Common myeloid progenitor, CD34-positive (primary cell): Measurements from ENCODE around the gene RXRB.

Experiments used
- CTCF ChIA-PET: fragments of 350-600 bp; sonication (Branson Sonifier 250); formaldehyde crosslinking; loops from one replicate; lab custom pipeline; 2021; ENCODE audit warnings: antibody characterized with exemption; lab: Charles Lee
- POLR2A ChIA-PET: fragments of 350-600 bp; sonication (Branson Sonifier 250); formaldehyde crosslinking; loops from one replicate; lab custom pipeline; 2021; ENCODE audit warnings: antibody characterized with exemption; lab: Charles Lee
- DNase-seq, 3 donors: peaks; one replicate each; pipeline versions ENCODE4 v3.0.0 to v3.0.0-alpha.2; 2013
- H3K27ac ChIP-seq, 2 experiments: 1 replicate in 1 of 2; 2 replicates in 1 of 2; pipeline ENCODE4 v1.7.0; 2013; ENCODE audit warnings: inconsistent platforms in 2 of 2, low read length in 2 of 2, mild to moderate bottlenecking in 2 of 2, low read depth in 1 of 2, moderate library complexity in 1 of 2; ENCODE audit not compliant: severe bottlenecking in 2 of 2, insufficient read depth in 1 of 2, poor library complexity in 1 of 2
- H3K27me3 ChIP-seq, 5 experiments: replicated peaks in 2 of 5; 1 replicate in 3 of 5; 2 replicates in 2 of 5; pipeline versions ENCODE4 v1.6.1 to v1.7.0; 2013; ENCODE audit warnings: low read length in 4 of 5, mild to moderate bottlenecking in 2 of 5, moderate library complexity in 2 of 5, inconsistent platforms in 1 of 5; ENCODE audit not compliant: insufficient read depth in 5 of 5, control insufficient read depth in 4 of 5
- H3K36me3 ChIP-seq, 4 experiments: 1 replicate in 2 of 4; 2 replicates in 2 of 4; pipeline versions ENCODE4 v1.6.1 to v1.7.0; 2013; ENCODE audit warnings: low read length in 3 of 4, control low read depth in 1 of 4, mild to moderate bottlenecking in 1 of 4; ENCODE audit not compliant: control insufficient read depth in 4 of 4, insufficient read depth in 4 of 4
- H3K4me1 ChIP-seq, 4 experiments: 1 replicate in 3 of 4; 2 replicates in 1 of 4; pipeline versions ENCODE4 v1.6.1 to v1.7.1; 2013; ENCODE audit warnings: low read length in 3 of 4, mild to moderate bottlenecking in 3 of 4, control low read depth in 1 of 4, inconsistent platforms in 1 of 4, moderate library complexity in 1 of 4; ENCODE audit not compliant: control insufficient read depth in 4 of 4, insufficient read depth in 4 of 4; ENCODE audit errors: control extremely low read depth in 1 of 4
- H3K4me3 ChIP-seq, 7 experiments: 1 replicate in 4 of 7; 2 replicates in 3 of 7; pipeline versions ENCODE4 v1.5.1 to v1.7.0; 2013; ENCODE audit warnings: mild to moderate bottlenecking in 7 of 7, low read length in 6 of 7, moderate library complexity in 6 of 7, inconsistent platforms in 2 of 7, low read depth in 2 of 7, control low read depth in 1 of 7; ENCODE audit not compliant: insufficient read depth in 4 of 7, control insufficient read depth in 1 of 7; ENCODE audit errors: extremely low read depth in 1 of 7
- H3K9me3 ChIP-seq, 5 experiments: 1 replicate in 4 of 5; 2 replicates in 1 of 5; pipeline versions ENCODE4 v1.6.1 to v1.7.1; 2013; ENCODE audit warnings: low read length in 4 of 5, mild to moderate bottlenecking in 2 of 5, inconsistent platforms in 1 of 5, low read depth in 1 of 5, moderate library complexity in 1 of 5; ENCODE audit not compliant: control insufficient read depth in 4 of 5, insufficient read depth in 2 of 5; ENCODE audit errors: control extremely low read depth in 1 of 5
- whole genome bisulfite sequencing: methylation state at CpG from one replicate; pipeline ENCODE4 v1.1.5; 2013; ENCODE audit not compliant: insufficient coverage; 5-methylcytosine and 5-hydroxymethylcytosine counted together

The RXRB gene

GRCh38 chr6:33168639-33169038 lies 31.8 kb downstream of the RXRB start:
- CTCF ChIA-PET = interaction anchor here (1.5 kb wide), 1 partner anchor 28 kb away, joined by 3 read pairs; no protein-coding TSS in a partner anchor
- no peaks in the 10 kb centered on the region for H3K4me1 ChIP-seq
- no peak overlapping the region for H3K27ac ChIP-seq
- peaks cover 0 to 5% (median 0%) of the 10 kb centered on the region in 5 experiments for H3K27me3 ChIP-seq
- WGBS = 87% methylated on average over 3 of the region's 5 CpGs
- no peak for DNase-seq
- no peaks in the 10 kb centered on the region for H3K9me3 ChIP-seq
- H3K4me3 ChIP-seq = no peak overlapping the region
- POLR2A ChIA-PET = no interaction called here
- no peaks in the 10 kb centered on the region for H3K36me3 ChIP-seq

GRCh38 chr6:33168284-33168601 lies 32.2 kb downstream of the RXRB start:
- H3K27ac ChIP-seq = no peak overlapping the region
- ChIA-PET POLR2A (no interaction called here), CTCF (interaction anchor here (1.0 to 1.5 kb wide), 2 partner anchors 24 to 29 kb away, joined by 3 read pairs; no protein-coding TSS in a partner anchor)
- H3K27me3 ChIP-seq = peaks cover 0 to 5% (median 0%) of the 10 kb centered on the region in 5 experiments
- H3K4me1 ChIP-seq = no peaks in the 10 kb centered on the region
- H3K9me3 ChIP-seq = no peaks in the 10 kb centered on the region
- WGBS = 72% methylated on average over 6 of the region's 6 CpGs
- no peaks in the 10 kb centered on the region for H3K36me3 ChIP-seq
- no peak overlapping the region for H3K4me3 ChIP-seq
- DNase-seq = no peak

DNA sequence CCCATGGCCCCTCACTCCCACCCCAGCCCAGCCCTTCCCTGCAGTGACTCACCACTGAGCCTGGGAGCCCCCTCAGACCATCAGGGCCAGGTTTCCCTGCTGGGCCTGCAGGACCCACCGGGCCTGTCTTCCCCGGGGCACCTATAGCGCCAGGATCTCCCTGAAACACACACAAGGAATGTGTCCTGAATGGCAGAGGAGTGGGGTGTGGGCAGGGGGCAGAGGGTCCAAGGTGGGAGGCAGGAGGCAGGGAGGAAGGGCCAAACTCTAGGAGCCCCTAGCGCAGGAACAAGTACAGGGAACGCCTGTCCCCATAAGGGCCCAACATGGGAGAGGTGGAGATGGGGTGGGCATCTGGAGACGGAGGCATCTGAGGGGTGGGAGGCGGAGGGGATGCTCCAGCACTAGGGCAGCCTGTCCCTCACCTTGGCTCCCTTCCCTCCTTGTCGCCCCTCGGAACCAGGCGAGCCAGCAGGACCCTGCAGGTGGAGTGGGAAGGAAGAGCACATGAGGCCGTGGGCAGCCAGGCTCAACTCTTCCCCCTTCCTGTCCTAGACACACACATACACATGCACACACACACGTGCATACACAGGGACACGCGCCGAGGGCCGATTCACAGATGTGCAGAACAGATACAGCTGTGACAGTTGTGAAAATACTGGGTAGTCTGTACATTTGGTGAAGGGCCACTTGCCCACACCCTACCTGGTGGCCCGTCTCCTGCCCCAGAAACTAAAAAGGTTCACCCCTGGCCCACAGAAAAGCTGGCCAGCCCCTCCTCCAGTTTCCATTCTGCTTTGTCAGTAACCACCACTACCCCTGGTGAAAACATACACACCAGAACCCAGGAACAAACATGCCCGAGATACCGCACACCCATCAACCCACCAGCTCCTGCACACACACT lies 32.8 kb downstream of the RXRB start:
- CTCF ChIA-PET = interaction anchor here (1.0 to 1.5 kb wide), 3 partner anchors 24 to 104 kb away, joined by 3 read pairs; no protein-coding TSS in a partner anchor
- Histone ChIP-seq H3K36me3 (no peaks in the 10 kb centered on the region), H3K9me3 (no peaks in the 10 kb centered on the region), H3K4me1 (no peaks in the 10 kb centered on the region), H3K27ac (no peak overlapping the region), H3K27me3 (peaks cover 0 to 5% (median 0%) of the 10 kb centered on the region in 5 experiments), H3K4me3 (no peak overlapping the region)
- DNase-seq = no peak
- POLR2A ChIA-PET = no interaction called here
- 94% methylated on average over 10 of the region's 19 CpGs for WGBS

DNA sequence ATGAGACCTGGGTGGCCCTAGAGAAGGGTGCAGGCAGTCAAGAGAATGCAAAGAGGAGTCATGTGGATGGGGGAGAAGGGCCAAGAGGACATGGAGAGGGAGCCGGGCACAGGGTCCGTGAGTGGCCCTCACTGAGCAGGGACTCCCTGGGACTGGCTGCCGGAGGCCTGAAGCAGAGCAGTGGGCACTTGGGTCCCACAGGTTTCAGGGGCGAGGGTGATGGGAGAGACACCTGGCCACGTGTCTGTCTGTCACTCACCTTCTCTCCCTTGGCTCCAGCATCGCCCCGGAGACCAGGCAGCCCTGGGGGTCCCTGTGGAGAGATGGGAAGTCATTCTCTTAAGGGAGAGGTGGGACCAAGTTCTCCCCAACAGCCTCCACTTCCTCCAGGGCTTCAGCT lies 33.7 kb downstream of the RXRB start:
- CTCF ChIA-PET = interaction anchor here (1.0 kb wide), 1 partner anchor 103 kb away, joined by 3 read pairs; no protein-coding TSS in a partner anchor
- 93% methylated on average over 5 of the region's 7 CpGs for WGBS
- H3K27ac ChIP-seq = no peak overlapping the region
- H3K4me3 ChIP-seq = no peak overlapping the region
- no peaks in the 10 kb centered on the region for H3K36me3 ChIP-seq
- H3K4me1 ChIP-seq = peaks cover 0 to 7% (median 3%) of the 10 kb centered on the region in 4 experiments
- peaks cover 0 to 5% (median 0%) of the 10 kb centered on the region in 5 experiments for H3K27me3 ChIP-seq
- no peak for DNase-seq
- POLR2A ChIA-PET = no interaction called here
- H3K9me3 ChIP-seq = no peaks in the 10 kb centered on the region

- Histone ChIP-seq H3K9me3 (no peaks in the 10 kb centered on the region), H3K4me3 (no peak overlapping the region), H3K27ac (no peak overlapping the region), H3K36me3 (no peaks in the 10 kb centered on the region), H3K27me3 (peaks cover 0 to 5% (median 0%) of the 10 kb centered on the region in 5 experiments), H3K4me1 (peaks cover 0 to 10% (median 5%) of the 10 kb centered on the region in 4 experiments)
- CTCF ChIA-PET = no interaction called here
- 88% methylated on average over 3 of the region's 6 CpGs for WGBS
- POLR2A ChIA-PET = no interaction called here
- no peak for DNase-seq
These were observed 34.1 kb downstream of the RXRB start for GRCh38 chr6:33166363-33166762.

- ChIA-PET POLR2A (no interaction called here), CTCF (interaction anchor here (7.0 kb wide), 1 partner anchor 9 kb away, joined by 62 read pairs; no protein-coding TSS in a partner anchor)
- peaks cover 0 to 5% (median 0%) of the 10 kb centered on the region in 5 experiments for H3K27me3 ChIP-seq
- no peak overlapping the region for H3K27ac ChIP-seq
- no peaks in the 10 kb centered on the region for H3K9me3 ChIP-seq
- H3K4me1 ChIP-seq = peaks cover 0 to 16% (median 10%) of the 10 kb centered on the region in 4 experiments
- no peak for DNase-seq
- WGBS = 98% methylated on average over 15 of the region's 17 CpGs
- H3K36me3 ChIP-seq = no peaks in the 10 kb centered on the region
- no peak overlapping the region for H3K4me3 ChIP-seq
These were observed 34.7 kb downstream of the RXRB start for GRCh38 chr6:33165581-33166258.
